H1 (cell line): ENCODE results near the gene FBXL15. TPM values are rescaled to one million over a fixed set of nuclear protein-coding genes. Genes with fewer than 3 reads are reported as not detected.

ENCODE experiments used
- BCL11A ChIP-seq, 2 experiments: IDR thresholded peaks; one replicate each; pipeline ENCODE4 v1.6.1; 2011; ENCODE audit warnings: low read depth in 2 of 2, low read length in 2 of 2, mild to moderate bottlenecking in 2 of 2
- CBX8 ChIP-seq: fragments of 300-800, 300-1000 bp; sonication (generic); IDR thresholded peaks from 2 replicates; pipeline ENCODE4 v1.7.1; 2016; ENCODE audit warnings: low read depth, low read length, borderline replicate concordance
- HDAC6 ChIP-seq: IDR thresholded peaks from one replicate; pipeline ENCODE4 v1.7.1; 2012; ENCODE audit warnings: low read depth, mild to moderate bottlenecking, inconsistent platforms, low read length, moderate library complexity
- JUN ChIP-seq: IDR thresholded peaks from 2 replicates; pipeline ENCODE4 v1.6.1; 2011; ENCODE audit warnings: low read depth, mild to moderate bottlenecking, improper control_type of control experiment, low read length
- RAD21 ChIP-seq, 2 experiments: IDR thresholded peaks in 1 of 2; conservative IDR thresholded peaks in 1 of 2; 2 replicates each; pipeline ENCODE4 v1.6.1; 2011; ENCODE audit warnings: low read depth in 2 of 2, low read length in 2 of 2, improper control_type of control experiment in 1 of 2, inconsistent platforms in 1 of 2, mild to moderate bottlenecking in 1 of 2, moderate library complexity in 1 of 2
- YY1 ChIP-seq: IDR thresholded peaks from 2 replicates; pipeline ENCODE4 v1.6.1; 2011; ENCODE audit warnings: low read depth, mild to moderate bottlenecking, low read length
- microRNA counts: library from miRNA; unstranded; fragments of <30 nt; microRNA quantifications from one replicate; lab custom pipeline; 2015
- microRNA-seq, 2 experiments: library from miRNA; unstranded; fragments of <30 nt; microRNA quantifications; one replicate each; pipeline versions ENCODE4 to v1.2.0, GENCODE V29; 2016 to 2020; ENCODE audit warnings: borderline microRNAs expressed in 2 of 2, borderline number of aligned reads in 2 of 2, borderline replicate concordance in 1 of 2
- polyA plus RNA-seq, 7 experiments: library from polyadenylated mRNA; depleted of rRNA in 3 of 7; stranded (reverse) in 5 of 7; unstranded in 2 of 7; fragments of >200 nt in 5 of 7; fragments of 200-250 nt in 2 of 7; gene quantifications; 1 replicate in 5 of 7; 2 replicates in 1 of 7; 4 replicates in 1 of 7; pipeline versions ENCODE4 v1.2.1 to v1.2.3, GENCODE V29; 2011 to 2013; ENCODE audit warnings: missing spikeins in 2 of 7, mixed read lengths in 2 of 7
- small RNA-seq: library from polyadenylated mRNA; stranded (forward); fragments of <200 nt; extraction: miRNeasy Mini kit (QIAGEN cat#:217004); gene quantifications from one replicate; pipeline ENCODE3, GENCODE V24; 2013; ENCODE audit not compliant: insufficient read depth
- total RNA-seq: library from RNA; stranded (reverse); fragmentation: NEBNext Ultra II Directional; extraction: Animal tissue kit (Norgen Biotek cat#: 25700); gene quantifications from 2 replicates; pipeline ENCODE4 v1.2.1, GENCODE V29; 2021

FBXL15 gene
- total and polyA plus RNA-seq, 2 of the 8 experiments (the other 6 are each of a cell fraction or from before 2014, with no cell fraction given), result 11.3 to 22.6 TPM

- no peak for TF ChIP-seq RAD21 (IDR thresholded peaks at IDR 0.05 in 1 of 2, conservative IDR thresholded peaks at IDR 0.05 in 1 of 2; ENCODE audit: low read depth in 2 of 2, low read length in 2 of 2)
- TF ChIP-seq CBX8, result no peak
- no peak for TF ChIP-seq YY1
- no peak for TF ChIP-seq HDAC6
- TF ChIP-seq JUN, result no peak
- no peak for TF ChIP-seq BCL11A (IDR thresholded peaks at IDR 0.05; ENCODE audit: low read depth in 2 of 2, low read length in 2 of 2)
These were observed 50.2 kb downstream of the FBXL15 start (continued) for GRCh38 chr10:102470579-102471546.

MicroRNAs within 50 kb of the gene (microRNA counts, 767-probe panel; counts per million panel counts)
- 879 counts per million, percentile 95 among the panel's probes with 10 or more counts for microRNA hsa-miR-146b-3p (lab: Ali Mortazavi, UCI)
- 879 counts per million, percentile 95 among the panel's probes with 10 or more counts for microRNA hsa-miR-146b-5p (lab: Ali Mortazavi, UCI)

Small RNAs within 50 kb of the gene (microRNA-seq; reads per million reads assigned to microRNA genes)
- 10.6 to 14.0 reads per million in 2 experiments for gene MIR146B

Small RNAs within 50 kb of the gene (small RNA-seq; reads per million reads assigned to genes)
- 246 reads per million, percentile 98 among the genes with 10 or more reads in this experiment for gene MIR146B

Other genes with a start within 250 kb of the FBXL15 start
- gene ELOVL3, start 194.5 kb upstream of the FBXL15 start, total RNA-seq, result 0.31 TPM in 1 of 2 replicates, not detected in the other
- gene ELOVL3, start 194.5 kb upstream of the FBXL15 start, polyA plus RNA-seq (2011; rRNA removed), result 0.19 and 0.27 TPM in 2 replicates
- 0.41 and 0.54 TPM in 2 replicates for gene PITX3, start 179.3 kb upstream of the FBXL15 start, total RNA-seq
- 0.18 and 0.22 TPM in 2 replicates for gene PITX3, start 179.3 kb upstream of the FBXL15 start, polyA plus RNA-seq (2011; rRNA removed)
- 24.4 and 25.5 TPM in 2 replicates for gene GBF1, start 175.3 kb upstream of the FBXL15 start, total RNA-seq
- 11.0 and 16.3 TPM in 2 replicates for gene GBF1, start 175.3 kb upstream of the FBXL15 start, polyA plus RNA-seq (2011; rRNA removed)
- 18.7 and 20.4 TPM in 2 replicates for gene NFKB2, start 25.1 kb upstream of the FBXL15 start, total RNA-seq
- gene NFKB2, start 25.1 kb upstream of the FBXL15 start, polyA plus RNA-seq (2011; rRNA removed), result 31.4 and 34.5 TPM in 2 replicates
- 5.6 and 6.0 TPM in 2 replicates for gene PSD, start 2.1 kb upstream of the FBXL15 start, total RNA-seq
- gene PSD, start 2.1 kb upstream of the FBXL15 start, polyA plus RNA-seq (2011; rRNA removed), result 5.4 and 8.0 TPM in 2 replicates
- gene CUEDC2, start 11.7 kb downstream of the FBXL15 start, total RNA-seq, result 41.7 and 43.6 TPM in 2 replicates
- gene CUEDC2, start 11.7 kb downstream of the FBXL15 start, polyA plus RNA-seq (2011; rRNA removed), result 55.2 and 66.7 TPM in 2 replicates
- 0.34 and 0.44 TPM in 2 replicates for gene C10orf95, start 30.7 kb downstream of the FBXL15 start, total RNA-seq
- gene C10orf95, start 30.7 kb downstream of the FBXL15 start, polyA plus RNA-seq (2011; rRNA removed), result 0.48 and 0.80 TPM in 2 replicates
- 86.3 and 88.0 TPM in 2 replicates for gene ACTR1A, start 81.9 kb downstream of the FBXL15 start, total RNA-seq
- gene ACTR1A, start 81.9 kb downstream of the FBXL15 start, polyA plus RNA-seq (2011; rRNA removed), result 78.6 and 79.7 TPM in 2 replicates
- 9.4 and 10.8 TPM in 2 replicates for gene SUFU, start 83.1 kb downstream of the FBXL15 start, total RNA-seq
- 7.0 and 7.1 TPM in 2 replicates for gene SUFU, start 83.1 kb downstream of the FBXL15 start, polyA plus RNA-seq (2011; rRNA removed)
- gene TRIM8, start 223.6 kb downstream of the FBXL15 start, total RNA-seq, result 35.4 and 38.8 TPM in 2 replicates
- gene TRIM8, start 223.6 kb downstream of the FBXL15 start, polyA plus RNA-seq (2011; rRNA removed), result 24.9 and 34.6 TPM in 2 replicates